ENCODE results near the gene KCNMB2. TPM values are rescaled to one million over a fixed set of nuclear protein-coding genes. Genes with fewer than 3 reads are reported as not detected.

The KCNMB2 gene
- total RNA-seq, 1 experiment from 2014 or later = not detected

- ChIA-PET CTCF (no interaction called here), POLR2A (no interaction called here)
- Mint-ChIP-seq H3K4me3 (ENCODE audit: unreplicated experiment) (no peak overlapping the region), H3K27me3 (ENCODE audit: insufficient read depth, unreplicated experiment) (no peaks in the 10 kb centered on the region), H3K27ac (ENCODE audit: unreplicated experiment) (no peak overlapping the region), H3K9me3 (ENCODE audit: unreplicated experiment) (peaks cover 9% of the 10 kb centered on the region), H3K36me3 (ENCODE audit: insufficient read depth, unreplicated experiment) (no peaks in the 10 kb centered on the region), H3K4me1 (ENCODE audit: low read depth, unreplicated experiment) (no peaks in the 10 kb centered on the region)
- no peaks in the 10 kb centered on the region for H3K27me3 ChIP-seq (replicated peaks; ENCODE audit: control insufficient read depth, insufficient read depth, low read length)
- H3K4me1 ChIP-seq = peaks cover 10% of the 10 kb centered on the region; the same call in 1 of the 2 replicates
- no peaks in the 10 kb centered on the region for H3K36me3 ChIP-seq (ENCODE audit: control insufficient read depth, insufficient read depth, low read length)
- H3K4me3 ChIP-seq (ENCODE audit: low read depth, low read length) = no peak overlapping the region
- TF ChIP-seq CTCF (IDR thresholded peaks at IDR 0.05; ENCODE audit: insufficient read depth in 1 of 2, low read depth in 1 of 2, low read length in 1 of 2, severe bottlenecking in 1 of 2, unreplicated experiment in 1 of 2) = no peak
- H3K9me3 ChIP-seq = no peaks in the 10 kb centered on the region
- no peak for DNase-seq
- no TSS peak for BruUV-seq (replicated peaks)
- intact Hi-C loops (cut with micrococcal nuclease; ENCODE audit: unreplicated experiment) = no loop called here
These were observed 150.6 kb downstream of the KCNMB2 start for GRCh38 chr3:178686826-178687225.

- DNase-seq = no peak
- Histone ChIP-seq H3K9me3 (peaks cover 7% of the 10 kb centered on the region; the same call in 1 of the 2 replicates), H3K4me1 (no peaks in the 10 kb centered on the region), H3K27me3 (replicated peaks; ENCODE audit: control insufficient read depth, insufficient read depth, low read length) (no peaks in the 10 kb centered on the region), H3K36me3 (ENCODE audit: control insufficient read depth, insufficient read depth, low read length) (no peaks in the 10 kb centered on the region), H3K4me3 (ENCODE audit: low read depth, low read length) (no peak overlapping the region)
- no peaks in the 10 kb centered on the region for H3K4me1 Mint-ChIP-seq (ENCODE audit: low read depth, unreplicated experiment)
- H3K9me3 Mint-ChIP-seq (ENCODE audit: unreplicated experiment) = peaks cover 16% of the 10 kb centered on the region
- BruUV-seq (replicated peaks) = no TSS peak
- no peaks in the 10 kb centered on the region for H3K36me3 Mint-ChIP-seq (ENCODE audit: insufficient read depth, unreplicated experiment)
- no peak for TF ChIP-seq CTCF (IDR thresholded peaks at IDR 0.05; ENCODE audit: insufficient read depth in 1 of 2, low read depth in 1 of 2, low read length in 1 of 2, severe bottlenecking in 1 of 2, unreplicated experiment in 1 of 2)
- H3K27ac Mint-ChIP-seq (ENCODE audit: unreplicated experiment) = no peak overlapping the region
- H3K27me3 Mint-ChIP-seq (ENCODE audit: insufficient read depth, unreplicated experiment) = no peaks in the 10 kb centered on the region
- intact Hi-C loops (cut with micrococcal nuclease; ENCODE audit: unreplicated experiment) = no loop called here
- ChIA-PET POLR2A (no interaction called here), CTCF (no interaction called here)
- H3K4me3 Mint-ChIP-seq (ENCODE audit: unreplicated experiment) = no peak overlapping the region
These were observed 154.3 kb downstream of the KCNMB2 start for GRCh38 chr3:178690571-178690970.

- Mint-ChIP-seq H3K27ac (ENCODE audit: unreplicated experiment) (no peak overlapping the region), H3K9me3 (ENCODE audit: unreplicated experiment) (peaks cover 38% of the 10 kb centered on the region), H3K36me3 (ENCODE audit: insufficient read depth, unreplicated experiment) (no peaks in the 10 kb centered on the region), H3K4me3 (ENCODE audit: unreplicated experiment) (no peak overlapping the region), H3K4me1 (ENCODE audit: low read depth, unreplicated experiment) (no peaks in the 10 kb centered on the region), H3K27me3 (ENCODE audit: insufficient read depth, unreplicated experiment) (no peaks in the 10 kb centered on the region)
- ChIA-PET CTCF (no interaction called here), POLR2A (no interaction called here)
- intact Hi-C loops (cut with micrococcal nuclease; ENCODE audit: unreplicated experiment) = no loop called here
- no peak overlapping the region for H3K4me3 ChIP-seq (ENCODE audit: low read depth, low read length)
- no peaks in the 10 kb centered on the region for H3K27me3 ChIP-seq (replicated peaks; ENCODE audit: control insufficient read depth, insufficient read depth, low read length)
- H3K36me3 ChIP-seq (ENCODE audit: control insufficient read depth, insufficient read depth, low read length) = no peaks in the 10 kb centered on the region
- peaks cover 17% of the 10 kb centered on the region for H3K9me3 ChIP-seq
- no TSS peak for BruUV-seq (replicated peaks)
- H3K4me1 ChIP-seq = 0 out of 2 replicates have a peak, but pooled peaks cover 4% of the 10 kb centered on the region
- no peak for DNase-seq
- TF ChIP-seq CTCF (IDR thresholded peaks at IDR 0.05; ENCODE audit: insufficient read depth in 1 of 2, low read depth in 1 of 2, low read length in 1 of 2, severe bottlenecking in 1 of 2, unreplicated experiment in 1 of 2) = no peak
These were observed 163.1 kb downstream of the KCNMB2 start for GRCh38 chr3:178699364-178699763.

All from Caco-2 (cell line).